CD14-positive monocyte (primary cell): ENCODE data around the gene LSM11. TPM values are rescaled to one million over a fixed set of nuclear protein-coding genes. Genes with fewer than 3 reads are reported as not detected.

Experiments
- DNase-seq, 3 donors: peaks; one replicate each; pipeline ENCODE4 v3.0.0-alpha.2; 2011 to 2022
- H2AFZ ChIP-seq: 2 replicates; pipeline ENCODE4 v1.6.0; 2012; ENCODE audit warnings: mild to moderate bottlenecking, low read depth, low read length, inconsistent platforms; ENCODE audit not compliant: insufficient read depth, poor library complexity, severe bottlenecking
- H3K27ac ChIP-seq, 2 donors: 1 replicate in 1 of 2; 2 replicates in 1 of 2; pipeline ENCODE4 v1.5.1; 2012 to 2013; ENCODE audit warnings: low read length in 2 of 2, control low read depth in 1 of 2, inconsistent platforms in 1 of 2, low read depth in 1 of 2, mild to moderate bottlenecking in 1 of 2
- H3K27me3 ChIP-seq, 2 donors: one replicate each; pipeline versions ENCODE4 v1.6.0 to v1.6.1; 2011 to 2013; ENCODE audit warnings: low read length in 2 of 2; ENCODE audit not compliant: control insufficient read depth in 2 of 2, insufficient read depth in 2 of 2
- H3K36me3 ChIP-seq, 2 donors: replicated peaks in 1 of 2; 1 replicate in 1 of 2; 2 replicates in 1 of 2; pipeline versions ENCODE4 v1.5.1 to v1.6.1; 2012 to 2013; ENCODE audit warnings: low read length in 2 of 2, control low read depth in 1 of 2, inconsistent platforms in 1 of 2, mild to moderate bottlenecking in 1 of 2; ENCODE audit not compliant: insufficient read depth in 2 of 2, control insufficient read depth in 1 of 2
- H3K4me1 ChIP-seq, 2 donors: 1 replicate in 1 of 2; 2 replicates in 1 of 2; pipeline versions ENCODE4 v1.5.1 to v1.6.1; 2012 to 2013; ENCODE audit warnings: low read length in 2 of 2, control low read depth in 1 of 2, inconsistent platforms in 1 of 2, mild to moderate bottlenecking in 1 of 2, moderate library complexity in 1 of 2; ENCODE audit not compliant: insufficient read depth in 2 of 2, control insufficient read depth in 1 of 2
- H3K4me2 ChIP-seq: replicated peaks from 2 replicates; pipeline ENCODE3; 2012; ENCODE audit warnings: low read length, moderate library complexity, mild to moderate bottlenecking; ENCODE audit not compliant: poor library complexity, severe bottlenecking; ENCODE audit errors: extremely low read depth
- H3K4me3 ChIP-seq, 3 experiments: fragments of 200-600 bp in 1 of 3; sonication (generic) in 1 of 3; replicated peaks in 1 of 3; 1 replicate in 2 of 3; 2 replicates in 1 of 3; pipeline ENCODE4 v1.5.1; 2011 to 2013; ENCODE audit warnings: low read length in 3 of 3, mild to moderate bottlenecking in 3 of 3, control low read depth in 2 of 3, low read depth in 2 of 3, inconsistent platforms in 1 of 3, moderate library complexity in 1 of 3
- H3K79me2 ChIP-seq: 2 replicates; pipeline ENCODE4 v1.6.0; 2012; ENCODE audit warnings: mild to moderate bottlenecking, control low read depth, inconsistent platforms, low read length, moderate library complexity; ENCODE audit not compliant: insufficient read depth
- H3K9ac ChIP-seq: 2 replicates; pipeline ENCODE4 v1.6.0; 2017; ENCODE audit warnings: low read length, mild to moderate bottlenecking; ENCODE audit not compliant: insufficient read depth, poor library complexity, severe bottlenecking
- H3K9me3 ChIP-seq, 2 donors: replicated peaks in 1 of 2; 1 replicate in 1 of 2; 2 replicates in 1 of 2; pipeline versions ENCODE4 v1.5.1 to v1.6.1; 2012 to 2013; ENCODE audit warnings: low read length in 2 of 2, control low read depth in 1 of 2; ENCODE audit not compliant: control insufficient read depth in 1 of 2, insufficient read depth in 1 of 2
- H4K20me1 ChIP-seq: 2 replicates; pipeline ENCODE4 v1.6.0; 2012; ENCODE audit warnings: mild to moderate bottlenecking, low read length, control low read depth, moderate library complexity; ENCODE audit not compliant: insufficient read depth
- H3K27ac Mint-ChIP-seq, 7 donors: one replicate each; pipeline ENCODE4 v1.8.0; 2020; ENCODE audit warnings: mild to moderate bottlenecking in 7 of 7, mixed read lengths in 7 of 7, moderate library complexity in 6 of 7, inconsistent platforms in 2 of 7
- H3K27me3 Mint-ChIP-seq, 3 donors: one replicate each; pipeline ENCODE4 v1.8.0; 2021 to 2022; ENCODE audit warnings: low read depth in 3 of 3, mild to moderate bottlenecking in 3 of 3, mixed read lengths in 3 of 3, moderate library complexity in 3 of 3, inconsistent platforms in 1 of 3
- H3K36me3 Mint-ChIP-seq, 2 donors: one replicate each; pipeline ENCODE4 v1.8.0; 2020; ENCODE audit warnings: mixed read lengths in 2 of 2, inconsistent platforms in 1 of 2, mild to moderate bottlenecking in 1 of 2
- H3K4me1 Mint-ChIP-seq: one replicate; pipeline ENCODE4 v1.8.0; 2020; ENCODE audit warnings: mild to moderate bottlenecking, mixed read lengths
- H3K4me3 Mint-ChIP-seq, 2 donors: one replicate each; pipeline ENCODE4 v1.8.0; 2020; ENCODE audit warnings: mild to moderate bottlenecking in 2 of 2, mixed read lengths in 2 of 2, moderate library complexity in 1 of 2
- H3K9me3 Mint-ChIP-seq, 7 donors: one replicate each; pipeline ENCODE4 v1.8.0; 2020 to 2022; ENCODE audit warnings: mixed read lengths in 7 of 7, mild to moderate bottlenecking in 6 of 7, moderate library complexity in 6 of 7, inconsistent platforms in 2 of 7
- CTCF ChIP-seq: fragments of 200-600 bp; IDR thresholded peaks from one replicate; pipeline ENCODE4 v1.8.0; 2022; ENCODE audit warnings: antibody characterized with exemption, mild to moderate bottlenecking
- WGBS: methylation state at CpG from one replicate; pipeline ENCODE4 v1.1.5; 2013; ENCODE audit warnings: missing lambda C conversion rate; ENCODE audit not compliant: insufficient coverage; 5-methylcytosine and 5-hydroxymethylcytosine counted together
- intact Hi-C, 2 donors: fragments of 100-400 bp; cut with micrococcal nuclease; formaldehyde crosslinking; loops; one replicate each; pipeline versions ENCODE4 v1.15.0 to v1.15.1; 2023
- polyA plus RNA-seq, 3 donors: library from polyadenylated mRNA; depleted of rRNA in 1 of 3; unstranded in 2 of 3; stranded (reverse) in 1 of 3; fragments of 300-500 nt in 2 of 3; fragments of >200 nt in 1 of 3; fragmentation: Illumina TruSeq in 2 of 3; gene quantifications; 1 replicate in 2 of 3; 2 replicates in 1 of 3; pipeline ENCODE4 v1.2.3, GENCODE V29; 2012 to 2021

Gene LSM11
- polyA plus RNA-seq, 3 donors: 0.28 to 1.3 (median 0.41) TPM

GRCh38 chr5:157731272-157732129 lies 12.0 kb upstream of the LSM11 start, which contains the start of gene THG1L:
Gene THG1L, plus strand, starts transcription at chr5:157731420. Its CDS starts 21 bp downstream, at chr5:157731441.
- Mint-ChIP-seq H3K27ac (peak within 1 kb of the TSS; percentile 98 to 100 (median 99)), H3K4me1 (peaks cover 8% of the 10 kb centered on the region), H3K9me3 (no peaks in the 10 kb centered on the region), H3K27me3 (peaks cover 0 to 2% (median 0%) of the 10 kb centered on the region in 3 donors), H3K4me3 (peak within 1 kb of the TSS; percentile 97), H3K36me3 (peaks cover 31 to 37% of the 10 kb centered on the region in 2 donors)
- 3% methylated on average over 41 of the region's 47 CpGs for WGBS
- no peaks in the 10 kb centered on the region for H4K20me1 ChIP-seq
- H3K4me2 ChIP-seq: peak within 1 kb of the TSS; percentile 77
- H3K4me3 ChIP-seq: peak within 1 kb of the TSS; percentile 64 to 86 (median 70)
- TF ChIP-seq CTCF: no peak
- no peaks in the 10 kb centered on the region for H3K79me2 ChIP-seq
- no peaks in the 10 kb centered on the region for H3K9me3 ChIP-seq
- H3K4me1 ChIP-seq: peaks cover 6 to 10% of the 10 kb centered on the region in 2 donors
- intact Hi-C loops: loop anchor here in 1 of 2 donors (5.0 kb wide), 2 partner anchors 59 to 239 kb away; partner anchors contain the start of gene C5orf52
- H3K27ac ChIP-seq: peak within 1 kb of the TSS; percentile 91 to 93
- H3K9ac ChIP-seq: peak within 1 kb of the TSS; percentile 73
- H2AFZ ChIP-seq: peak within 1 kb of the TSS; percentile 83
- peak; percentile 92 to 98 (median 97) for DNase-seq
- H3K36me3 ChIP-seq: peaks cover 18 to 36% of the 10 kb centered on the region in 2 donors
- no peaks in the 10 kb centered on the region for H3K27me3 ChIP-seq

- H3K9ac ChIP-seq: no peak overlapping the region
- peaks cover 6 to 10% of the 10 kb centered on the region in 2 donors for H3K4me1 ChIP-seq
- H3K9me3 Mint-ChIP-seq: no peaks in the 10 kb centered on the region
- intact Hi-C loops: loop anchor here in 1 of 2 donors (5.0 kb wide), 2 partner anchors 60 to 240 kb away; partner anchors contain the start of gene C5orf52
- peaks cover 35 to 39% of the 10 kb centered on the region in 2 donors for H3K36me3 Mint-ChIP-seq
- no peak overlapping the region for H3K27ac ChIP-seq
- DNase-seq: no peak
- peaks cover 0 to 2% (median 0%) of the 10 kb centered on the region in 3 donors for H3K27me3 Mint-ChIP-seq
- no peaks in the 10 kb centered on the region for H3K27me3 ChIP-seq
- no peak overlapping the region for H2AFZ ChIP-seq
- no peaks in the 10 kb centered on the region for H3K9me3 ChIP-seq
- peaks cover 19 to 42% of the 10 kb centered on the region in 2 donors for H3K36me3 ChIP-seq
- peak overlapping the region in 1 of 3 experiments; percentile 86 for H3K4me3 ChIP-seq
- peak overlapping the region; percentile 77 for H3K4me2 ChIP-seq
- H3K4me3 Mint-ChIP-seq: peak overlapping the region in 1 of 2 donors; percentile 97
- no peaks in the 10 kb centered on the region for H3K79me2 ChIP-seq
- peaks cover 8% of the 10 kb centered on the region for H3K4me1 Mint-ChIP-seq
- WGBS: 100% methylated on average over 4 of the region's 5 CpGs
- TF ChIP-seq CTCF: no peak
- H4K20me1 ChIP-seq: no peaks in the 10 kb centered on the region
- peak overlapping the region in 5 of 7 donors; percentile 85 to 100 (median 100) for H3K27ac Mint-ChIP-seq
Observed at GRCh38 chr5:157732130-157732514, 11.4 kb upstream of the LSM11 start.
